HG02973 (cell line): Measurements from ENCODE around the gene CCL16.

ENCODE experiments used
- ATAC-seq: cut with Tn5 transposase; IDR thresholded peaks from one replicate; pipeline ENCODE4 v1.9.1; 2021; ENCODE audit warnings: moderate library complexity; ENCODE audit not compliant: unreplicated experiment

CCL16 gene

DNA sequence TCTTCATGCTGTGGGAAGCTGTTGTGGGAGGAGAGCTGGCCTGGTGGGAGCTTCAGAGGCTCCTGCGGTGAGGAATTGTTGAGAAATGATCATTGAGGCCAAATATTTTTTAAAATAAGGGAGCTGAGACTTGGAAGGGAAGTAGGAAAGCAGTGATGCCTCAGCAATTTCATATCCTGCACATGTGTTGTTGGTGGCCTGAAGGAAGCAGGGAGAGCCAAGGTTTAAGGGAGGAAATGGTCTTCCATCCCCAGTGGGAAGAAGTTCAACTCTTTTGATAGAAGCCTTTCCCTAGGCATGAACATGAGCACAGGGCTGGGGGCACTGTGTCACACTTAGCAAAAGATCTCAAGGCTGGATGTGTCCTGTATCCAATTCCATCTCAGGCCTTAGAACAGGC is 5.3 kb upstream of the CCL16 start, which contains the start of gene CCL14:
Gene CCL14, minus strand, starts transcription at position 87 of the 400 bp plus-strand sequence. Its CDS starts 80 bp downstream, at position 7.
- no peak for ATAC-seq

DNA sequence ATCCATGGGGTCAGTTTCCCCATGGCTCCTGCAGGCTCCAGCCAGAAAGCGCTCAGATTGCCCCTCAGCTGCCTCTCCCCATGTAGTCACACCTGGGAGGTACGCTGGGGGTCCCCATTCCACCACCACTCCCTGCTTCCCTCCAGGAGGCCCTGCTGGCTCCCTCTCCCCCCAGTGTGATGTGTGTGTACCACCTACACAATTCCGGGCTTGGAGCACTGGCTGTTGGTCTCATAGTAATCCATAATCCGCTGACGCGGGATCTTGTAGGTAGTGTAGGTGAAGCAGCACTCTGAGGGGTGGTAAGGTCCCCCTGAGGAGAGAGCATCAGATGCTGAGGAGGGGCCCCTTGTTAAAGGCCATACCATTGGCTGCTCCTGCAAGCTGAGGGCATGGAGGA is 2.8 kb upstream of the CCL16 start:
- ATAC-seq: no peak

DNA sequence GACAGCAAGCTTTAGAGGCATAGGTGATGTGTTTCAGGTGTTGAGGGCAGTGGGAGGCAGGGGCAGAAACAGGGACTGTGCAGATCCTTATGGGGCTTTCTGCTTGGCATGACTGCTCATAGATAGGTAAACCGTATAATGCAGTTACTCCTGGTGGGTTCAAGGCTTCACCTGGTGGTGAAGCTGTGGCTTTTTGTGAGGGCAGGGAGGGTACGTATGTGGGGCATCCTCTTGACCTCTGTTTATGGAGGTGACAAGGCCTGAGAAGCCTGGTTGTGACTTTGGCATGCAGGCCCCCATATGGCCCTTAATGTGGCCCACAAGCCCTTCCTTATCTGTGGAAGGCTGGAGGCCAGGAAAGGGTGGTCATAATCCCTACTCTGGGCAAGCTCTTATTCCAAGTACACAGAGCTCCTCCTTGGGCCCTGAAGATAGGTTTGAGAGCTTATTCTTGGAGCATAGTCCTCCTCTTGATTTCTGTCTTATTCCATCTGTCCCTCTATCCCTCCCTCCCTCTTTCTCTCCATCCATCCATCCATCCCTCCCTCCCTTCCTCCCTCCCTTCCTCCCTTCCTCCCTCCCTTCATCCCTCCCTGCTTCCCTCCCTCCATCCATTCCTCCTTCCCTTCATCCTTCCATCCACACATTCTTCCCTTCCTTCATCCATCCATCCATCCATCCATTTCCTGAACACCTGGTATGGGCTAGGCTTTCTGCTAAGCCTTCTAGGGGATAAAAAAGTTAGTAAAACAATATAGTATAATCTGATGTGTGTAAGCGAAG is 1.3 kb upstream of the CCL16 start:
- ATAC-seq: no peak

DNA sequence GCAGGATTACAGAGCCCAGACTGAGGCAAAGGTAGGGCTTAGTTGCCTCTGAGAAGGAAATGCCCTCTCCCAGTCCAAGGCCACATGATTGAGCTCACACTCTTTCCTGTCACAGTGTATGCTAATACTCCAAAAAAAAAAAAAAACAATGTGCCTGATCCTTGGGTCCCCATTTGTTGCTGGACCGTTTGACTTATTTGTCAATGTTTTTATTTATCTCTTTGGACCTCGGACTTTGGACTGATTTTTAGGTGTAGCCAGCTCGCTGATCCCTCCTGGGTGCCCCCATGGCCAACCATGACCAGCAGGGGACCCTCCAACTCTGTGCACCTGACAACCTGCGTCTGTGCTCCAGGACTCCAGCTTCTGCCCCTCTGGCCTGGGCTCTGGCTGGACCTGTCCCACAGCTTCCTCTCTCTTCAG is 622 bp upstream of the CCL16 start:
- no peak for ATAC-seq

DNA sequence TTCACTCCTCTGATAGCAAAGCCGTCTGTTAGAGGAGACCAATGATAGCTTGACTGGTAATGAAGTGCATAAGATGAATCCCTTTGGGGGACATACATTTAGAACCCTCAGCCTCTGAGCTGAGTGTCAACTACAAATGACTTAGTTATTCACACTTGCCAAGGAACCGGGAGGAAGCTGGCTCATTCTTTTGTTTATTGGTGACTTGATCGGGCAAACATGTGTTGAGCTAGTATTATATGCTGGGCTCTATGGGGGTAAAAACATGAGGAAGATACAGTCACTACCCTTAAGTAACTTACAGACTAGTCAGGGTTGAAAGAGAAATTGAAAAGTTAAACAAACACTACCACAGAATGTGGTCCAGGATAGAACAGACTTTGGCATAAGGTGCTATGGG is 3.0 kb downstream of the CCL16 start:
- no peak for ATAC-seq

DNA sequence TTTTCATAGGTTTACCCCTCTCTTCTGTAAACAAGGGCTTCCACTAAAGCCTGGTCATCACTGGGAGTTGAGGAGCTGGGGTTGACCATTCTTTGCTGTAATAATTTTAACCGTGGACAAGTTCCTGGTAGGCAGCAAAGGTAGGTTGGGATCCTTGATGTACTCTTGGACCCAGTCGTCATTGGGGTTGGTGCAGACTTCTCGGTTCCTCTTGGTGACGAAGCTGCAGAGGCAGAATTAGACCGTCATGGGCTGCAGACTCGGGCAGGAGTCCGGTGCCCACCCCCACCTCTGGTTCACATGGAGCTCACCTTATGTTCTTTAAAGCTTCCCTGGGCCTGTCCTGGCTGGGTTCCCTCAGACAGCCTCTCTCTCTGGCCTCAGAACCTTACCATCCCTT is 3.8 kb downstream of the CCL16 start:
- ATAC-seq: no peak

DNA sequence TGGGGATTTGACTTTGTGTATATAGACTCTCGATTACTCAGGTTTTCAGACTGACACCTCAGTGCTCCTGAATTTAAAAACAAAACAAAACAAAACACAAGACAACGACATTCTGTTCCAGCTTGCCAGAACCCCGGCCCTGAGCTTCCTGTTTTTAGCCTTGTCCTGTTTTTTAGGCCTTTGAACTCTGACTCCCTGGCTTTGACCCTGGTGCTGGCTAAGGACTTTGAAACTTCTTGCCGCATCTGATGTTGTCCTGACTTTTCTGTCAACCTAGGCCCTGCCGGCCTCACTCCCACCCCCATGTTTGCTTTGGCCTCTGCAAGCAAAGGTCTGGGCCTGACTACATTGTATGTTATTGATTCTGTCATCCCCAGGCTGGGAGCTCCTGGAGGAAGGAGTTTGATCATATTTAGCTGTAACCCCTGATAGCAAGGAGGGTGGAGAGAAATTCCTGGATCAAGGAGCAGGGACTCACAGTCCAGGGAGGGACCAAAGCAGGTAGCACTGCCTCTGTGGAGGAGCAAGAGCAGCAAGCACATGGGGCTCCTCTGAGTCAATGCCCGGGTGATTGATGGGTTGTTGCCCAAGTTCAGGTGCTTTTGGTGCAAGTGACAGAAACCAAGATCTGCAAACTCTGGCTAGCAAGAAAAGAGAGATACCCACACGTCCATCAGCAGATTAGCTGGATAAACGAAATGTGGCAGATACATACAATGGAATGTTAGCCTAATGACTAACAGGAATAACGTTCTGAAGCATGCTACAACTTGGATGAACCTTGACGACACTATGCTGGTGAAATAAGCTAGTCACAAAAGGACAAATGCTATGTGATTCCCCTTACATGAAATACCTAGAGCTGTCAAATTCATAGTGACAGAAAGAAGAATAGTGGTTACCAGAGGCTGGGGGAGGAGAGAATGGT is 7.7 kb downstream of the CCL16 start:
- no peak for ATAC-seq

DNA sequence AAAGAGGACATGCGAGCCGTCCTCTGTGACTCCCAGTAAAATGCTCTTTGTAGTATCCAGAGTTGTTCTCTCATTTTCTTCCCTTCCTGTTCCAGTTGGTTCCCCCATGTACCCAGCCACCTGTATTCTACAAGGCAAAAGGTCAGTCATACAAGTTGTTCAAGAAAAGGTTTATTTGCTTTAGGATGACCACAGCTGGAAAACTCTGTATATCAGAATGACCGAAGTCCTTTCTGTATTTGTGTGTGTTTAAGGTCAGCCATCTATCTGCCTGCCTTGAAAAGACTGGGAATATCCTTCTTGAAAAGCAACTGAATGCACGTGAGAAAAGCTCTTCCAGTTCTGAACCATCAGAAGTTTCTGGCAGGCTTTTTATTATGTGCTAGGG is 8.4 kb downstream of the CCL16 start:
- no peak for ATAC-seq

DNA sequence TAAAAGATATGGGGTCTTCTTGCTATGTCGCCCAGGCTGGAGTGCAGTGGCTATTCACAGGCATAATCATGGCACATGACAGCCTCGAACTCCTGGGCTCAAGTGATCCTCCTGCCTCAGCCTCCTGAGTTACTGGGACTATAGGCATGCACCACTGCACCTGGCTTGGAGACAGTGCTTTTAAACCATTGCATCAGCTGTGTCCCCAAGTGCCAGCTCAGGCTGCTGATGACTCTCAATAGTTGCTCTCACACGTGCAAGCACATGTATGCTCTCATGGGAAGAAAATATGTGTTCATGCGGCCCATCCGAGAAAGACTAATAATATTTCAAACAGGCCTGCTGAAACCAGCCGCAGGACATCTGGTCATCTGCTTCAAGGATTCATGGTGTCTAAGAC is 8.8 kb downstream of the CCL16 start:
- no peak for ATAC-seq

DNA sequence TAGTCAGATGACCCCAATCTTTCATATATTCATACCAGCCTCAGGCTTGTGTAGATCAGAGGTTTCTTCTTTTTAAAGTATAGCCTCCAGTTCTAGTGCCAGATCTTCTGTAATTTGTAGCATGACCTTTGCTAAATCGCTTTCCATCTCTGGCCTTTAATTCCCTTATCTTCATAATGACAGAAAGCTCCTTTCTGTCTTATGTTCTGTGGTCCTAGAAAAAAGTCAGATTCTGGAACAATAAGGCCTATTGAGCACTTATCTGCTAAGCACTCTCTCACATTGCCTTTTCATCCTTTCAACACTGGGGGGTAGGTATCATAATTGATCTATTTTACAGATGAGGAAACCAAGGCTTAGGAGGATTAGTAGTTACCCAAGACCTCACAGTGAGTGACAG is 9.2 kb downstream of the CCL16 start:
- ATAC-seq: no peak

DNA sequence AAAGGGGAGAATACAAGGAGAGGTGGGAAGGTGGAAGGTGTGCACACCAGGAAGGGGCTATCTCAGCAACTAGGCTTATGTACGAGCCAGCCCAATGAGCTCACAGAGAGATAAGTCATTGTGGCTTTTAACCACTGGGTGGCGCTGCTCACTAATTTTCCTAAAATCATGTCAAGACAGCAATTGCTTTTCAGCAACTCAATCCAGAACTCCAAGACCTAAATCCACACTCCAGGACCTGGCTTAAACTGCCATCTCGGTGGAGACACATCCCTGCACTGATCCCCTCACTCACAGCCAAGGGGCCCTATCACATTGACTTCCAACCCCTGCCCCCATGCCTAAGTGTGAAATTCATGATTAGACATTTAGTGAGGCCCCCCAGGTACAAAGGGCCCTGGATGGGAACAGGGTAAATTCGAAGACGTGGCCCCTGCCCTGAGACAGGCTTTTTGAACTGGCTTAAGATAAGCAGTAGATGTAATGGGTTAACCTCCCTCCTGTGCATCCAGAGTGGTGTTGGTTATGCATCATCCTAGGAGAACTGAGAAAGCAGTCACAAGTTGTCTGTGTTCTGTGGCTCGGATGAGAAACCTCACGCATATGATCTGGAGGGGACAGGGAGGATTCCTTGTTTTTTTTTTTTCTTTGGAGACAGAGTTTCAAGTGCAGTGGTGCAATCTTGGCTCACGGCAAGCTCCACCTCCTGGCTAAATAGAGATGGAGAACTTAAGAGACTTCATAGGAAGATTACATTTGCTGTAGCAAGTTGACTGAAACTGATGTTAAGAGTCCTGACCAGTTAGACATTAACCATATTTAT is 11.5 kb downstream of the CCL16 start:
- no peak for ATAC-seq

DNA sequence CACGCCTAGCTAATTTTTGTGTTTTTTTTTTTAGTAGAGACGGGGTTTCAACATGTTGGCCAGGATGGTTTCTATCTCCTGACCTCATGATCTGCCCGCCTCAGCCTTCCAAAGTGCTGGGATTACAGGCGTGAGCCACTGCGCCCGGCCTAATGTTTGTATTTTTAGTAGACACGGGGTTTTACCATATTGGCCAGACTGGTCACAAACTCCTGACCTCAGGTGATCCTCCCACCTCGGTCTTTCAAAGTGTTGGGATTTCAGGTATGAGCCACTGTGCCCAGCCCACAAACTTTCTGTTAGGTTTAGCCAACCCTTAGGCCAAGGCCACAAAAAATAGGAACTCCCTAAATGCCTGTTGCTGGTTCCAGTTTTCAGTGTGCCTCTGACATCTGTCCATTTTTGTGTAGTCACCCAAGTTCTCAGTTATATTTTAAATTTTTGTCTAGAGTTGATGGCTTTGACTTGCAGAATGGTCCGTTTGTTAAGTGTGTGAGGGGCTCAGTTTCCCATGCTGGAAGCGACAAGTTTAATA is 12.7 kb downstream of the CCL16 start:
- no peak for ATAC-seq

DNA sequence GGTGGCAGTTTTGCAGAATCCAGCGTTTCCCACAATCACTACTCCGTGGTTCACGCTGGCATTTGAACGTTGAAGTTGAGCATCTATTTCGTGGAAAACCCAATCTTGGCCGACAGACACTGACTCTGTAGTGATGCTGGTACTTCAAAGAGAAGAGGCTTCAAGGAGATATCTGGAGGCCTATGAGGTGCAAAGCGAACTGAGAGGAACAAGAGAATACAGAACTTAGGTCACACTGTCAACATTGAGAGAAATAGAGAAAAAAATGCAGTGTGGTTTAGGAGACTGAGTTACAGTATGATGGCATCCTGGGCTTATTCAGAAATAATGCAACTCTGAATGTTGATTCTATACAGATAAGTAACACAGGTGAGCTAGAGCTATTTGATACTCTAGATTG is 16.0 kb downstream of the CCL16 start:
- no peak for ATAC-seq

DNA sequence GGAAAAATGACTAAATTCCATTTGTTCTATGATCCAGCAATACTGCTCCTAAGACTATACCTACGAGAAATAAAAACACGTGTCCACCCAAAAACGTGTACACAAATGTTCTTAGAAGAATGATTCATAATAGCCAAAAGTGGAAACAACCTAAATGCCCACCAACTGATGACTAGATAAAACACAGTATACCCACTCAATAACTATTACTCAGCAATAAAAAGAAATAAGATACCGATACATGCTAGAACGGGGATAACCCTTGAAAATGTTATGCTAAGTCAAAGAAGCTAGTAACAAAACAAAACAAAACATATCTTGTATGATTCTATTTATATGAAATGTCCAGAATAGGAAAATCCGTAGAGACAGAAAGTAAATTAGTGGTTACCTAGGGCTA is 17.6 kb downstream of the CCL16 start:
- no peak for ATAC-seq

DNA sequence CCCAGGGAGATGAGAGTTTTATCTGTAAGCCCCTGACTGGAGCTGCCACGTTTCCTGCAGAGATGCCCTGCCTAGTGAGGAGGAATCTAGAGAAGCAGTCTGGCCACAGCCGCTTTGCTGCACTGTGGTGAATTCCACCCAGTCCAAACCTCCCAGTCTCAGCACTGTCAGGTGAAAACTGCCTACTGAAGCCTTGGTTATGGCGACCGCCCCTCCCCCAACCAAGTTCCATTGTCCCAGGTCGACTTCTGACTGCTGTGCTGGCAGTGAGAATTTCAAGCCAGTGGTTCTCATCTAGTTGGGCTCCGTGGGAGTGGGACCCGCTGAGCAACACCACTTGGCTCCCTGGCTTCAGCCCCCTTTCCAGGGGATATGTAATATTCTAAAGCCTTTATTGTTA is 27.6 kb downstream of the CCL16 start:
- no peak for ATAC-seq

DNA sequence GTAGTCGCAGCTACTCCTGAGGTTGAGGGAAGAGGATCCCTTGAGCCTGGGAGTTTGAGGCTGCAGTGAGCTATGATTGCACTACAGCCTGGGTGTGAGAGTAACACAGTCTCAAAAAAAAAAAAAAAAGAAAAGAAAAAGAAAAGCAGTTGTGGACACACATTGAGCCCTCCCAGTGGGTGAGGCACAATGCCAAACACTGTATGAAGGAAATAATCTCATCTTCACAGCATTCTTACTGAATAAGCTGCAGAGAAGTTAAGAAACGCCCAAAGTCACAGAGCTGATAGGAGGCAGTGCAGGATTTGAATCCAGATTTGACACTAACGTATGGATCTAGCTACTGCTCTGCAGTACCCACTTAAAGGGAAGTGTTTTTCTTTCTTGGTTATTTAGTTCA is 31.9 kb downstream of the CCL16 start:
- no peak for ATAC-seq

DNA sequence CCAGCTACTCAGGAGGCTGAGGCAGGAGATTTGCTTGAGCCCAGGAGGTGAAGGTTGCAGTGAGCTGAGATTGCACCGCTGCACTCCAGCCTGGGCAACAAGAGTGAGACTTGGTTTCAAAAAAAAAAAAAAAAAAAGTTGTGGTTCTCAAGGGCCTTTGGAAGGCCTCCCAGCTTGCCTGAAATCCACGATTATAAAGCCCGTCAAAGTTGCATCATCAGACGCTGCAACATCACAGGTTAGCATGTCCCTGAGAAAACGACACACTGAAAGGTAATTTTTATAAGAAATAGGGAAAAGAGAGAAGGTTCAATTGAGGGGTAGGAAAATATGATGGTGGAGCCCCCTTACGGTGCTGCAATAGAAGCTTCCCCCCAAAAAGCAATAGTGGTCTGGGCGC is 33.2 kb downstream of the CCL16 start:
- no peak for ATAC-seq

DNA sequence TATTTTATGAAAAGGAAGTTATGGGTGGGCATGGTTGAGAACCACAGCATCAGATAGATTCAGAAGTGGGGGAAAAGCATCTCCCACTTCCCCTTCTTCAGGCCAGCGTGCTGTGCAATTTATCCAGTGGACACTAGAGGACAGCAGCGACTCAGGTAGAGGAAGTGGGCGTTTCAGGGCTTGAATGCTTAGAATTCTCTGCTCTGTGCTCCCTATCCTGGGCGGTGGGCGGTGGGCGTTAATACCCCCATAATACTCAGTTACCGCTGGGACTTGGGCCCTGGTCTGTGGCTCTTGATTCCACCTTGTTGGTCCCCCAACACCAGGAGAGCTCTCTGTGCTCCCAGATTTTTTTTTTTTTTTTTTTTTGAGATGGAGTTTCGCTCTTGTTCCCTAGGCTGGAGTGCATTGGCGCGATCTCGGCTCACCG is 34.1 kb downstream of the CCL16 start:
- no peak for ATAC-seq

DNA sequence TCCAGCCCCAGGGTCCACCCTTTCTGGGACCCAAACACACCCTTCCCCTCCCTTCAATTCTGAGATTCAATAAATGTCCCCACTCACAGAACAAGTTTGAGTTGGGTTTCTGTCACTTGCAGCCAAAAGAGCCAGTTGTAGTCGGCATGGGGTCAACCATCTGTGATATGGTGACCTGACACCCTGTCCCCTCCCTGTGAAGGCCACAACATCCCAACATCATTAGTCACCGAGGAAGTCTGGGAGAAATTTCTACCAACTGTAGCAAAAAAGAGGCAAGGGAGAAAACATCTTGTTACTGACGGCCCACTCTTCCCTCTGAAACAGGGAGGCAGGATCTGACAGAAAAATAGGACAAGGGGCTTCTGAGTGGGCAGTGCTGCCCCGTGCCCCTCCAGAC is 37.1 kb downstream of the CCL16 start:
- no peak for ATAC-seq

DNA sequence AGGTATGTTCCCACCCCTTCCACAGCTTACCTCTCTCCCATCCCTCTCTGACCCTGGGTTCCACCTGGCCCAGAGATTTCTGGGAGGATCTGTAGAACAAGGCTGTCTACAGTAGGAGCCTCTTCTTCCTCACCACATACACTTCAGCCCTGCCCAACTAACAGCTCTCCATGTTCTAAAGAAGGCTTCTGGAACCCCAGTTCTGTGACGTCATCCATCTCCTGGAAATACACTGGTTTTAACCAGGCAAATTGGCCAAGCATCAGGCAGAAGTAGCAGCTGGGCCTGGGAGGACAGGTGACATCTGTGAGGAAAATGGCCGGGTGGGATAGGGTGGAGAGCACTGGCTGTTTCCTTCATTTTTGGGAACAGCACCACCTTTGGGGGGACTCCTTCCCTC is 37.8 kb downstream of the CCL16 start, which contains the start of gene LYZL6:
Gene LYZL6, minus strand, starts transcription at position 177 of the 400 bp plus-strand sequence. CDS start 4,357 bp downstream, outside the sequence.
- ATAC-seq: no peak
